Stimulated activated CD4-positive, alpha-beta T cell treated with anti-CD3 and anti-CD28 coated beads, TNF-alpha, amount 100 ng/mL, for 48 hours (primary cell): ENCODE results near the gene TCTA.
A peak's percentile ranks its signal among the peaks of the same experiment; 100 is the strongest.

Experiments
- DNase-seq, 3 donors: peaks; one replicate each; pipeline ENCODE4 v3.0.0-alpha.2; 2020; ENCODE audit warnings: low read depth in 3 of 3

TCTA gene

DNA sequence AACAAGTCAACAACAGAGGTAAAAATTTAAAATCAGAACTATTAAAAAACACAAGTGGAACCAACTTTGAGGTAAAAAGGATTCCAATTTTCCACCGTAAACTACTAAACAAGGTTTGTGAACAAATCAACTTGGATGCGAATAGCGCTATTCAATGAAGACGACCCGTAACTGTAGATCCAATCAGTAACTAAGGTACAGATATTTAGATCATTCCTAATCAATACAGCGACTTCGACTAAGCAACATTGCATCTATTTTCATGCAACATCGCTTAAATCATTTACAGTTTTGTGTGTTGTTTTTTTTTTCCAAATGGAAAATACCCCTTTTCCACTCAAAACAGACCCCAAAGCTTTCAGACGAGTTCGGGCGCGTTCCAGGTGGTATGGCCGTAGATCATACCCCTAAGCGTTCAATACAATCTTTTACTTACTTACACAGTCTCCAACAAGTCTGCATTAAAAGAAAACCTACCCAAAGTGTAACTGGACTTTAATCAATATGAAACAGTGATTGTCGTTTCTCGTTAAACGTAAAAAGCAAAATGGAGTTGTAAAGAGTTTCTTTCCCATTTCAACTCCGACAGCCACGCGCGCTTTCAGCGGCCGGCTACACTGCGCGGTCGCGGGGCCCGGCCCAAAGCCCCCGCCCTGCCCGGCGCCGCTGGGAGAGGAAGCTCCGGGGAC, 1.2 kb upstream of the TCTA start:
- no peak for DNase-seq

DNA sequence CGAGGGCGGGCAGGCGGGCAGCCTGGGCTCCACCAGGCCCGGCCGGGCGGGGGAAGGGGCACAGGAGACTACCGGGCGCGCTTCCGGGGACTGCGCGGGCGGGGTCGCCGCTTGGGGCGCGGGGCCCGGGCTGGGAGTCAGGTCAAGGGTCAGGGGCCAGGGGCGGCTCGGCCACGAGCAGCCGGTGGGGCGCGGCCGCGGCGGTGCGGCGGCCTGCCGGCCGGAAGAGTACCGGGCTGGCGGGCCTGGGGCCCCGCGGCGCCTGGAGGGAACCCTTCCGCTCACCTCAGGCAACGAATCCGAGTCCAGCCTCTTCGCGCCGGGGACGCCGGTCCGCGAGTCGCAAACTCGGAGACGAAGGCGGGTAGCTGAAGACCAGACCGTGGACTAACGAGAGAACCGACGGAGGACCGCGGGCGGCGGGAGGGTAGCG, 672 bp upstream of the TCTA start:
- peak in 2 of 3 donors; percentile 15 to 18 for DNase-seq

DNA sequence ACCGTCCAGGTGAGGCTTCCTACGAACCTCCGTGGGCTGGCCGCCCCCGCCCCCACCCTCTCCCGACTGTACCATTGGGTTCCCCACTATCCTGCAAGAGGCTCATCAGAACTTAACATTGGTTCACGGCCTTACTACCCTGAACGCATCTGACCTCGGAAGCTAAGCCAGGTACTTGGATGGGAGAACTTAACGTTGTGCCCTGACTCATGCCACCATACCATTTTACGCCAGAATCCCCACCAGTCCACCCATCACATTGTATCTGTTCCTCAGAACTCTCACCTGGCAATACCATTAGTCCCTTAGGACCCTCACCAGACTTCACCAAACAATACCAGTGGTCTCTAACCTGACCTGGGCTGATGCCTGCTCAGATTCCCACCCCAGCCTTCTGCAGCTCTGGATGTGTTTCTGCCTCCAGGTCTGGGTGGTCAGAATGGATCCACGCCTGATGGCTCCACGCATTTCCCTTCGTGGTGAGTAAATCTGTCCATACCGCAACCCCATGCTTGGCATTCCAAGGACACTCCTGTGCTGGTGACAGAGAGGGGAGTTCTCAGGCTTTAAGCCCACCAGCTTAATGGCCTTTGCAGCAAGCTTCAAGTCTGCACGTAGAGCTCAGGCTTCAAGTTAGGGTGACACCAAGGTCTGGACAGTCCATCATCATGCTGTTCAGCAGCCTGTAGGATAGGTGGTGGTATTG, 562 bp downstream of the TCTA start:
- no peak for DNase-seq

GRCh38 chr3:49413338-49413734, 1.1 kb downstream of the TCTA start:
- DNase-seq: no peak

DNA sequence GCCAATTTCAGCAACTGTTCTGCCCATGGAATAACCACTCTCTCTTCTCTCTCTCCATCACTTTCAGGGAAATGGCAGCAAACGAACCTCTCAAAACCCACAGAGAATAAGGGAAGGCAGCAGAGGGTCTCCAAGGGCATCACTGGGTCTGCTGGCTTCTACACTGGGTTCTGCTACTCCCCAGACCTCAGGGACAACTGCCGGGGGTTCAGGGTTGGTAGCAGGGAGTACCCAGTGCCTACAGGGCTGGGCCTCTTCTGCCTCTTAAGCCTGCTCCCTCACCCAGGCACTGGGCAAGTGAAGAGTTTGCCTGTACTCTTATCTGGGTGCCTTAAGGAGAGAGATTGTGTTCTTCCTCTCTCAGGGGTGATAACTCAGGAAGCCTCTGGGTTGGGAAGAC, 2.5 kb downstream of the TCTA start:
- DNase-seq: no peak

DNA sequence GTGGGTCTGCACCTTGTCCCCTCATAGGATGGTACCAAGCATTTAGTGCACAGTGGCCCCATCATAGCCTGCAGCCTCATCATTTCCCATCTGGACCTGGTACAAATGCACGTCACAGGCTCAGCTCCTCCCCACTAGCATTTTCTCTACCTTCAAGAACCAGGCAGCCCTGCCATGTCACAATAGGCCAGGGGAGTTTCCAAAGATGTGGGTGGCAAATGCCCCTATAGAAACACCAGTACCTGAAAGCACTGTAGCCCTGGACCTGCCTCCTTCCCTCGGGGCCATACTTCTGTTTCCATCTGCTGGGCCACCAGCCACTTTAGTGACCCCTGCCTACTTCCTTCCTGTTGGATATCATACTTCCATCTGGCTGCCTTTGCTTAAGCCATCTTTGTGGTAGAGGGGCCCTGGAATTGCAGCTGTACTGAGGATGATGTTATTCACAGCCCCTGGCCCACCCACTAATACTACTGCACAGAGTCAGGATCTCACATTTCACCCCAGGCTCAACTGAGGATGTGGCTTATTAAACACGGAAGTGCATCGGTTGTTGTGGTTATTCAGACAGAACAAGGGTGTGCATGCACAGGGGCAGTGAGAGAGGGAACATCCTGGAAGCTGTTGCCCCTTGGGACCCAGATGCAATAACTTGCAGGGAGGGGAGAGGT, 3.8 kb downstream of the TCTA start:
- peak in 2 of 3 donors; percentile 23 to 56 for DNase-seq

GRCh38 chr3:49416867-49417266, 4.6 kb downstream of the TCTA start:
- no peak for DNase-seq

DNA sequence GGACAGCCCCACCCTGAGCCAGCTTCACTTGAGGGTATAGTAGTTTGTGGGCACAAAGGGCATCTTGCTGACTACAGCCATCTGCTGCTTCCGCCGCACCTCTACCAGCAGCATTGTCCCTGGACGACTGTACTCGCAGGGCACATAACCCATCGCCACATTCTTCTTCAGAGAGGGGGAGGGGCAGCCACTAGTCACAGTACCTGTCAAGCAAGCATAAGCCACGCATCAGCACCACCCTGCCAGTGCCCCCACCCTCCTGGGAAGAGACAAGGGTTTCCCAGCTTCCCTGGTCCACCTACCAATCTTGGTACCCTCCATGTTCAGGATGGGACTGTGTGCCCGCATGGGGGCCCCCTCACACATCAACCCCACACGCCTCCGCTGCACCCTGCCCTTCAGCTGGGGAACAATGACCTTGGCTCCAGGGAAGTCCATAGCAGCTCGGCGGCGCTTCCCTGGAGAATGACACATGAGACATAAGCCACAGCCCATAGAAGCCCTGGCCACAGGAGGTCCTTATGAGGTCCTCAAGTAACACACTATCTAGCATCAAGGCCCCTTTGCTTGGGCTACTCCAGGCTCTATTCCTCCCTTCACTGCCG, 5.4 kb downstream of the TCTA start:
- no peak for DNase-seq

- peak in 1 of 3 donors; percentile 11 for DNase-seq
Measured at GRCh38 chr3:49421890-49422378, 9.7 kb downstream of the TCTA start.

GRCh38 chr3:49422379-49423248, 10.4 kb downstream of the TCTA start, which contains the start of gene AMT:
Gene AMT (minus strand): TSS chr3:49422473. CDS start chr3:49422450, 23 bp downstream.
- no peak for DNase-seq

GRCh38 chr3:49424816-49425215, 12.6 kb downstream of the TCTA start:
- DNase-seq: no peak

DNA sequence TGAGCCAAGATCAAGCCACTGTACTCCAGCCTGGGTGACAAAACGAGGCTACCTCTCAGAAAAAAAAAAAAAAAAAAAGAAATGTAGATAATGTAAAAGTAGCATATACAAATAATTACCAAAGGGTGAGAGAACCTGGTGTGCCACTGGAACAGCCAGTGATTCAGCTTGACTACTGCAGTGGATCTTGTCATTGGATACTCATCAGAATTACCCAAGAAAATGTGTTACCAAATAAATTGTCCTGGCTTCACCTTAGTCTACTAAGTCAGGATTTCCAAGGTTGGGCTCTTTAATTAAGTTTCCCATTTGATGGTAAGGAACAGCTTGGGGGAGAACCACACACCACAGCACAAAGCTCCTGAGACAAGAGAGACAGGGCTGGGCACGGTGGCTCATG, 15.4 kb downstream of the TCTA start:
- no peak for DNase-seq

DNA sequence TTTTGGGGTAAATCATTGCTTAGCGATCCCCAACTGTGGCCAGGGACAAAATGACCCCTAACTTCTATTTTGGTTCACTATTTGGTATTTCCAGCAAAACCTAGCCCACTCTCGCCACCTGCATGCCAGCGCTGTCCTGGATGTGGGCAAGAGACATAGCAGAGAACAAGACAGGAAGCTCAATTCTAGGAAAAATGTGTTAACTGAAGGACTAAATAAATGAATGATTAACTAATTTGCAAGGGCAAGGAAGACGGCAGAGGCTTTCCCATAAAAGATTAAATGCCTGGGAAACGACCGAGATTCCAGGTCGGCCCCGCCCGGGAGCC, 16.5 kb downstream of the TCTA start:
- no peak for DNase-seq

DNA sequence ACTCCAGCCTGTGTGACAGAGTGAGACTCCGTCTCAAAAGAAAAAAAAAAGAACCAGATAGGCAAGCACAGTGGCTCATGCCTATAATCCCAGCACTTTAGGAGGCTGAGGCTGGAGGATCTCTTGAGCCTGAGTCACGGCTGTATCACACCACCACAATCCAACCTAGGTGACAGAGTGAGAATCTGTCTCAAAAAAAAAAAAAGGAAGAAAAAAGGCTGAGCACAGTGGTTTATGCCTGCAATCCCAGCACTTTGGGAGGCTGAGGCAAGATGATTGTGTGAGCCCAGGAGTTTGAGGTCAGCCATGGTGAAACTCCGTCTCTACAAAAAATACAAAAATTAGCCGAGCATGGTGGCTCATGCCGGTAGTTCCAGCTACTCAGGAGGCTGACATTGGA, 22.5 kb downstream of the TCTA start:
- no peak for DNase-seq

DNA sequence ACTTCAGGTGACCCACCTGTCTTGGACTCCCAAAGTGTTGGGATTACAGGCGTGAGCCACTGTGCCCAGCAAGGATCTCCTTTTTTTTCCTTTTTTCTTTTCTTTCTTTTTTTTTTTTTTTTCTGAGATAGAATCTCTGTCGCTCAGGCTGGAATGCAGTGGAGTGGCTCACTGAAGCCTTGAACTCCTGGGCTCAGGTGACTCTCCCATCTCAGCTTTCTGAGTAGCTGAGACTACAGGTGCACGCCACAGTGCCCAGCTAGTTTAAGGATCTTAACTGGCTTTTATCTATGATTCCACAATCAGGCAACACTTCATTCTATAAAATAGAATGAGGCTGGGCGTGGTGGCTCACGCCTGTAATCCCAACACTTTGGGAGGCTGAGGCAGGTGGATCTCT, 33.2 kb downstream of the TCTA start:
- no peak for DNase-seq

- DNase-seq: no peak
Measured at GRCh38 chr3:49453621-49454020, 41.4 kb downstream of the TCTA start.

DNA sequence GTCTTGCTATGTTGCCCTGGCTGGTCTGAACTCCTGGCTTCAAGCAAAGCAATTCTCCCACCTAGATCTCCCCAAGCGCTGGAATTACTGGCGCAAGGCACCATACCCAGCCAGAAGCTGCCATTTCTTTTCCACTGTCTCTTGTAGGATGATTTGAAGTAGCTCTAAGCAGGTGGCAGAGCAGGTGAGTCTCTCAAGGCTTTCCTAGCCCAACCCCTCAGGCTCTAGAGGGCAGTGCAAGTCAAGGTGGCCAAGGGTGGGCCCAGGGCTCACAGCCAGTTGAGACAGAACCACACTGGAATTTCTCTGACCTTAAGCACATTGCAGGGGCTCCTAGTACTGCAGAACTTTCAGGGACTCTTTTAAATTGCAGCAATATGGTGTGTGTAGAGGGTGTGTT, 42.2 kb downstream of the TCTA start:
- no peak for DNase-seq

GRCh38 chr3:49454898-49455681, 42.9 kb downstream of the TCTA start:
- DNase-seq: no peak

- DNase-seq: no peak
Measured at GRCh38 chr3:49456466-49456865, 44.2 kb downstream of the TCTA start.

GRCh38 chr3:49460188-49460890, 48.1 kb downstream of the TCTA start:
- no peak for DNase-seq
